Endothelial cell of umbilical vein (primary cell): ENCODE data around the gene DNAI2.

Experiments used
- CTCF ChIP-seq, 2 donors: IDR thresholded peaks; 1 replicate in 1 of 2; 2 replicates in 1 of 2; pipeline ENCODE4 v1.5.1; 2011; ENCODE audit warnings: low read length in 2 of 2, mild to moderate bottlenecking in 2 of 2, moderate library complexity in 2 of 2, control low read depth in 1 of 2, inconsistent platforms in 1 of 2, low read depth in 1 of 2; ENCODE audit not compliant: insufficient read depth in 1 of 2; ENCODE audit errors: extremely low read depth in 1 of 2
- POLR2A ChIP-seq: IDR thresholded peaks from 2 replicates; pipeline ENCODE4 v1.6.1; 2012; ENCODE audit warnings: low read depth, mild to moderate bottlenecking, control low read depth, low read length

- TF ChIP-seq CTCF (IDR thresholded peaks at IDR 0.05; ENCODE audit: extremely low read depth in 1 of 2, insufficient read depth in 1 of 2, low read depth in 1 of 2, low read length in 2 of 2), result no peak
- no peak for TF ChIP-seq POLR2A
Observed at GRCh38 chr17:74281799-74282198, 7.8 kb downstream of the DNAI2 start.
